ENCODE measurements around the gene ASCC2.

Gene ASCC2

GRCh38 chr22:29753808-29754657 lies 84.0 kb downstream of the ASCC2 start:
- DNase-seq: no peak

GRCh38 chr22:29751669-29752068 lies 86.4 kb downstream of the ASCC2 start:
- no peak for DNase-seq

GRCh38 chr22:29750559-29751538 lies 87.2 kb downstream of the ASCC2 start:
- peak; percentile 40 for DNase-seq

DNA sequence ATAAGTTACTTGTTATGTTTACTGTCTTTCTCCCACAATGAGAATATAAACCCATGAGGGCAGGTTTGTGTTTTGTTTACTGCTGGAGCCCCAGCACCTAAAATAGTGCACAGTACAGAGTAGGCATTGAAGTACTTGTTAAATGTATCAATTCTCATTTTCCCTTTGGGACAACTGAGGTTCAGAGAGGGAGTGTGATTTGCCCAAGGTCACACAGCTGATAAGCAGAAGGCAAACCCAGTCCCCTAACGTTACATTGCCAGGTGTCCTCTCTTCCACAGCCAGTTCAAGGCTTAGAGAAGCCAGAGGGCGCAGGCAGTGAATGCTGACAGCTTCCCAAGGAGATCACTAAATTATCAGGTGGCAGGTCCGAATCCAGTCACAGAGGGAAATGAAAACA lies 88.0 kb downstream of the ASCC2 start:
- DNase-seq: no peak

- no peak for DNase-seq
Measured at GRCh38 chr22:29748248-29748893, 89.7 kb downstream of the ASCC2 start.

DNA sequence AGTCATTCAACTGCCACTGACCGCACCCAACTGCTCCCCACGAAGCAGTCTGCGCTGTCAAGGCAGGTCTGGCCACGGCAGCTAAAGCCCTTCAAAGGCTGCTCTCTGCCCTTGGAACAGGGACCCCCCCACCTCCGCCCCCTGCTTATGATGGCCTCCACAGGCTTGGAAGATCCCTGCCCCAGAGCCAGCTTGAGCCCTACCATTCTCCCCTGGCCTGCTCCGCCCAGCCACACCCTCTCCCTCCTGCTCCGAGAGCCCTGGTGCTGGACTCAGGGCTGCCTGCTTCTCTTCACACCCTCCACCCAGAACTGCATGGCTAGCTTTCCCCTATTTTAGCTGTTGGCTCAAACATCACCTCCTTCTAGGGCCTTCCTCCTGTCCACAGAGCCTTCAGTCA lies 90.2 kb downstream of the ASCC2 start:
- DNase-seq: no peak

GRCh38 chr22:29744902-29745301 lies 93.2 kb downstream of the ASCC2 start:
- DNase-seq: no peak

- DNase-seq: no peak
Measured at GRCh38 chr22:29742326-29742725, 95.7 kb downstream of the ASCC2 start.

DNA sequence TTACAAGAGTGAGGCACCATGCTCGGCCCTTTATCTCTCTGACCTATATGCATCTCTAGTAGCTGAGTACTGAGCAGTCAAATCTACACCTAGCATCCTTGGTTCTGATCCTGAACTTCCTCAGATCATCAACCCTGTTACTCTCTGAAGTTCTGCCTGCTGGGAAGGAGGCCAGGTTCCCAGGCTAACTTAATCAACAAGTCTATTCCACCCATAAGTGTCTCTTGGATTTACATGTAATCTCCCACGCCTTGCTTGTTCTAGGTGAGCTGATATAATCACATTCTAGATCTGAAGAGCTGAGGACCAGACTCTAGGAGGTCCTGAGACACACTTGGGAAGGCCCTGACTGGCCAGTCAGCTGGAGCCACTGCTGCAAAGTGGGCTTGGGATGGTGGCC lies 96.1 kb downstream of the ASCC2 start:
- no peak for DNase-seq

DNA sequence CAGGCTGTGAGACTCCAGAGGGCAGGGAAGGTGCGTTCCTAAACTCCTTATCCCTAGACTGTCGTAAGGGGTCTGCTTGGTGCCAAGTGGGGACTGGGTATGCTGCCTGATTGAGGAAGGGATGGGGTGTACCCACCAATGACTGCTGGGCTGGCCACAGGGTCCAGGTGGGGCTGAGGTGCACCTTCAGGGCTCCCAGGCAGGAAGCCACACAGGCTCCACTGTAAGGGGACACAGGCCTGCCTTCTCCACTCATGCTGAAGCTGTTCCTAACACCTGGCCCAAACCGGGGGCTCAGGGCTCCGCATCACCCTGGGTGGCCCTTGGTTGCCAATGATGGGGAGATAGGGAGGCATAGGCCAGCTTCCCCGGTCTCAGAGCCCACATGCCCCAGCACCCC lies 97.9 kb downstream of the ASCC2 start:
- no peak for DNase-seq

DNA sequence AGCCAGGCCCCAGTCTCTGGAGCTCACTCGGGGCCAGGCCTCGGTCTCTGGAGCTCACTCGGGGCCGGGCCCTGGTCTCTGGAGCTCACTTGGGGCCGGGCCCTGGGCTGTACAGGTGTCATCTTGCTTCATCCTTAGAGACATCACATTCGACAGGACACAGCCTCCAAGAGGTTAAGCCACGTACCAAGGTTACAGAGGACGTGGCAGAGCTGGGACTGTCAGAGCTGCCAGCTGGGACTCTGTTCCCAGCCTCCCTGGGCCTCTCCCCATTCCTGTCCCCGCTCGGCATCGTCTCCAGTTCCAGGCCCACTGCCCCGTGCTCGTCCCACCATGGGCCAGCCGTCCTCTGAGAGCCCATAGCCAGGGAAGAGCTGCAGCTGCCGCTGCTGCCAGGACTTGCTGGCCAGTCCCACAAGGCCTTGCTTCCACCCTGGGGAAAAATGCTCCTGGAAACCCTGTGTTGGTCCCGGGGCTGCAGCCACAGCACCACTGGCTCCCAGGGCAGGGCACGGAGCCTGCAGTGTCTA lies 98.7 kb downstream of the ASCC2 start:
- no peak for DNase-seq
